A549 treated with Hydrocortisone at 1 μM for 4 hours (cell line): ENCODE results near the gene ADCY2. TPM values are rescaled to one million over a fixed set of nuclear protein-coding genes. Genes with fewer than 3 reads are reported as not detected.

Experiments
- total RNA-seq: library from RNA; stranded (reverse); fragments of 200-300 nt; extraction: Qiagen RNA extraction; gene quantifications from 5 replicates; pipeline ENCODE4 v1.2.3, GENCODE V29; 2022

ADCY2 gene
- not detected in 5 replicates for total RNA-seq

DNA sequence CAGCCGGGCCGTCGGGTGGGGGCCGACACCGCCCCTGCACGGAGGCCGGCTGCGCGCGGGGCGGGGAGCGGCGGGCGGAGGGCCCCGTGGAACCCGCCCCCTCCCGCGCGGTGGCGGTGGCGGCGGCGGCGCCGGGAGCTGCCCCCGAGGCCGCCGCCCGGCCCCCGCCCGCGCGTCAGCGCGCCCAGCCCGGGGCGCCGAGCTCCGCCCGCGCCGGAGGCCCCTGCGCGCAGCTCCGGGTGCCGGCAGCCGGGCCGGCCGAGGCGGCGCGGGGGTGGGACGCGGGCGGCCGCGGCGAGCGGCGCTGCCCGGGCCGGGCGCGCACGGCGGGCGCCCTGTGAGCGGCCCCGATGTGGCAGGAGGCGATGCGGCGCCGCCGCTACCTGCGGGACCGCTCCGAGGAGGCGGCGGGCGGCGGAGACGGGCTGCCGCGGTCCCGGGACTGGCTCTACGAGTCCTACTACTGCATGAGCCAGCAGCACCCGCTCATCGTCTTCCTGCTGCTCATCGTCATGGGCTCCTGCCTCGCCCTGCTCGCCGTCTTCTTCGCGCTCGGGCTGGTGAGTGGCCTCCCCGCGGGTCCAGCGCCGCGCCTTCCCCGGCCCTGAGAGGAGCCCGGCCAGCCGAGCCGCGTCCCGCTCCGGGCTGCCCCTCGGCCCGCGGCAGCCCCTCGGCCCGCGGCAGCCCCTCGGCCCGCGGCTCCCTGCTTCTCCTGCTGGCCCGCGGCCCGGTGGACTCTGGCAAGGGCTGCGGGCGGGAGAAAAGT is at the start of gene ADCY2:
Gene ADCY2 (plus strand): TSS at position 192 of the 766 bp plus-strand sequence. CDS start 159 bp downstream, at position 351.

DNA sequence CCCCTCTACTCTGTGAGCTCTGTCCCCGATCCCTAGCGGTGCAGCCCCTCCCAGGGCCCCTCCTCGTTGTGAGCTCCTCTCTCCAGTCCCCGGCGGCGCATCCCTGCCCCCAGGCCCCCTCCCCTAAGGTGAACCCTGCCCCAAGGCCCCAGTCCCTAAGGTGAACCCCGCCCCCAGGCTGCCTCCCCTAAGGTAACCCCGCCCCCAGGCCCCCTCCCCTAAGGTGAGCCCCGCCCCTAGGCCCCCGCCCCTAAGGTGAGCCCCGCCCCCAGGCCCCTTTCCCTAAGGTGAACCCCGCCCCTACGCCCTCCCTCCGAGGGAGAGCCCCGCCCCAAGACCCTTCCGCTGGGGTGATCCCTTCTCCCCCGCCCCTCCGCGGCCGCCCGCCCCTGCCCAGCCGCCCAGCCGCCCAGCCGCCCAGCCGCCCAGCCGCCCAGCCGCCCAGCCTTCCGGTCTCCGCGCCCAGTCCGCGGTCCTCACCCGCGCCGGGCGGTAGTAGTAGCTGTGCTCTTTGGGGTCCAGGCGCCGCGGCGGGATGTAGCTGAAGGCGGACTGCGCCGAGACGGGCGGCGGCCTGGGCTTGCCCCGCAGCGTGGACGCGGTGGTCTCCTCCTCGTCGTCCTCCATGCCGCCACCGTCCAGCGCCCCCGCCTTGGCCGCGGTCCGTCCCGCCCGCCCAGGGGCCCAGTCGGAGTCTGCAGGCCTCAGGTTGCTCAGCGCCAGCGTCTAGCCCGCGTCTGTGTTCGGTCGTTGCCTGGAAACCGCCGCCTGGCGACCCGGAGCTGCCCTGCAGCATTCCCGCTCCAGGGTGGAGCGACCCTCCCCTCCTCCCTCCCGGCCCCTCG is 454.7 kb downstream of the ADCY2 start, which contains the start of gene CFAP90:
Gene CFAP90 (minus strand): TSS at position 739 of the 845 bp plus-strand sequence. CDS start 112 bp downstream, at position 627.

DNA sequence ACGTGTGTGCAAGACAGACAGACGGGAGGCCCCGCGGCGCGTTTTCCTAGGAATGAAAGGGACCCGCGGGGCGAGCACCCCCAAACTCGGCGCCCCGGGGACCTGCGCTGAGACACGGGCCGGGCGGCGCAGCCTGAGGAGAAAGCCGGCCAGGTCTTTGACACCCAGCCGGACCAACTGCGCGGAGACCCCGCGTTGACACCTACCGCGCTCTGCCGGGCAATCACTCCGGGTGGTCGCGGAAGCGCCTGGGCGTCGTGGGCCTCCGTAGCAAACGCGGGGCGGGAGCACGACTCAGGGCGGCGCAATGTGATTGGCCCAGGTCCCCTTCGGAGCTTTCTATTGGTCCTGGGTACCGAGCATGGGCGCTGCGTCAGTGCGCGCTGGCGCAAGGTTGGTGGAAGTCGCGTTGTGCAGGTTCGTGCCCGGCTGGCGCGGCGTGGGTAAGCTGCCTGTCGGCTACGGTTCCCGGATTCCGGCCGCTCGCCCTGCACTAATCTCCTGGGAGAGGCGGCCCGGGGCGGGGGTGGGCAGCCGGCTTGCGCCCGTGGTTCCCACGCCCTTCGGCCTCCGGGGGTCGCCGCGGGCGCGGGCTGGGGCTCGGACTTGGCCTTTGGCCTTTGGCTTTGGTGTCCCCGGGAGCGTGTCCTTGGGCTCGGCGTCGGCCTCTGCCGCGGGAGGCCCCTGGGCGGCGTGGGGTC is 473.0 kb downstream of the ADCY2 start, which contains the start of the genes FASTKD3 and MTRR:
Gene FASTKD3 (minus strand): TSS at position 259 of the 701 bp plus-strand sequence. CDS start 948 bp downstream, outside the sequence.
Gene MTRR (plus strand): TSS at position 376 of the 701 bp plus-strand sequence. CDS start 1,647 bp downstream, outside the sequence.

